B cell (primary cell): ENCODE measurements around the gene ZNF407. TPM values are rescaled to one million over a fixed set of nuclear protein-coding genes. Genes with fewer than 3 reads are reported as not detected.

ENCODE experiments used
- ATAC-seq: fragments of 200-7000 bp; cut with Tn5 transposase; one replicate; pipeline ENCODE4 v1.10.0; 2021; ENCODE audit warnings: low read depth, mild to moderate bottlenecking, moderate number of reproducible peaks, moderate library complexity
- CTCF ChIA-PET: fragments of 350-600 bp; sonication (Branson Sonifier 250); formaldehyde crosslinking; loops from one replicate; lab custom pipeline; 2021; ENCODE audit warnings: antibody characterized with exemption, inconsistent platforms; lab: Charles Lee
- POLR2A ChIA-PET: fragments of 350-600 bp; sonication (Branson Sonifier 250); formaldehyde crosslinking; loops from one replicate; lab custom pipeline; 2021; ENCODE audit warnings: antibody characterized with exemption; lab: Charles Lee
- DNase-seq: peaks from one replicate; pipeline ENCODE4 v3.0.0; 2013
- H2AFZ ChIP-seq: 2 replicates; pipeline ENCODE4 v1.6.1; 2012; ENCODE audit warnings: mild to moderate bottlenecking, low read depth, low read length; ENCODE audit not compliant: insufficient read depth, poor library complexity, severe bottlenecking
- H3K27ac ChIP-seq, 2 donors: 1 replicate in 1 of 2; 2 replicates in 1 of 2; pipeline ENCODE4 v1.5.1; 2012 to 2013; ENCODE audit warnings: low read length in 2 of 2, mild to moderate bottlenecking in 2 of 2, moderate library complexity in 1 of 2
- H3K27me3 ChIP-seq, 4 experiments: fragments of 200-600 bp in 1 of 4; sonication (generic) in 1 of 4; replicated peaks in 1 of 4; 1 replicate in 2 of 4; 2 replicates in 2 of 4; pipeline versions ENCODE4 v1.6.1 to v1.7.0; 2013 to 2016; ENCODE audit warnings: low read length in 3 of 4, mild to moderate bottlenecking in 2 of 4, mixed read lengths in 1 of 4, moderate library complexity in 1 of 4; ENCODE audit not compliant: insufficient read depth in 4 of 4, control insufficient read depth in 3 of 4; ENCODE audit errors: control extremely low read depth in 1 of 4
- H3K36me3 ChIP-seq, 2 experiments: replicated peaks in 1 of 2; 1 replicate in 1 of 2; 2 replicates in 1 of 2; pipeline versions ENCODE4 v1.6.1 to v1.7.1; 2013; ENCODE audit warnings: low read length in 1 of 2; ENCODE audit not compliant: insufficient read depth in 2 of 2, control insufficient read depth in 1 of 2; ENCODE audit errors: control extremely low read depth in 1 of 2, extremely low read depth in 1 of 2
- H3K4me1 ChIP-seq, 2 donors: fragments of 200-600 bp in 1 of 2; sonication (generic) in 1 of 2; 1 replicate in 1 of 2; 2 replicates in 1 of 2; pipeline versions ENCODE4 v1.5.1 to v1.6.1; 2013 to 2017; ENCODE audit warnings: low read length in 2 of 2; ENCODE audit not compliant: control insufficient read depth in 2 of 2, insufficient read depth in 2 of 2
- H3K4me2 ChIP-seq: replicated peaks from 2 replicates; pipeline ENCODE3; 2012; ENCODE audit warnings: mild to moderate bottlenecking, low read depth, low read length; ENCODE audit not compliant: poor library complexity, severe bottlenecking
- H3K4me3 ChIP-seq, 5 experiments: fragments of 200-600 bp in 1 of 5; sonication (generic) in 1 of 5; 1 replicate in 3 of 5; 2 replicates in 2 of 5; pipeline versions ENCODE4 v1.5.1 to v1.7.0; 2011 to 2016; ENCODE audit warnings: low read length in 4 of 5, mild to moderate bottlenecking in 4 of 5, low read depth in 2 of 5, control low read depth in 1 of 5, moderate library complexity in 1 of 5; ENCODE audit not compliant: insufficient read depth in 1 of 5; ENCODE audit errors: control extremely low read depth in 1 of 5, extremely low read depth in 1 of 5
- H3K79me2 ChIP-seq: fragments of 200-600 bp; sonication (generic); one replicate; pipeline ENCODE4 v1.6.0; 2016; ENCODE audit warnings: low read length; ENCODE audit not compliant: control insufficient read depth, insufficient read depth
- H3K9ac ChIP-seq: fragments of 200-600 bp; sonication (generic); 2 replicates; pipeline ENCODE4 v1.6.1; 2017; ENCODE audit warnings: mild to moderate bottlenecking, low read length, moderate library complexity
- H3K9me3 ChIP-seq, 3 donors: one replicate each; pipeline versions ENCODE4 v1.6.1 to v1.7.1; 2013; ENCODE audit warnings: low read length in 2 of 3; ENCODE audit not compliant: control insufficient read depth in 2 of 3, insufficient read depth in 1 of 3; ENCODE audit errors: control extremely low read depth in 1 of 3
- H4K20me1 ChIP-seq: 2 replicates; pipeline ENCODE4 v1.6.0; 2012; ENCODE audit warnings: mild to moderate bottlenecking, low read length; ENCODE audit not compliant: insufficient read depth, control insufficient read depth, poor library complexity, severe bottlenecking
- H3K27ac Mint-ChIP-seq: one replicate; pipeline ENCODE4 v1.8.0; 2021; ENCODE audit warnings: mixed read lengths
- H3K27me3 Mint-ChIP-seq: one replicate; pipeline ENCODE4 v1.8.0; 2021; ENCODE audit warnings: mixed read lengths
- H3K4me1 Mint-ChIP-seq: one replicate; pipeline ENCODE4 v1.8.0; 2021; ENCODE audit warnings: mixed read lengths
- H3K4me3 Mint-ChIP-seq: one replicate; pipeline ENCODE4 v1.8.0; 2021; ENCODE audit warnings: mixed read lengths
- H3K9me3 Mint-ChIP-seq: one replicate; pipeline ENCODE4 v1.8.0; 2022; ENCODE audit warnings: mixed read lengths; ENCODE audit not compliant: insufficient read depth
- EZH2 ChIP-seq: IDR thresholded peaks from 2 replicates; pipeline ENCODE4 v1.6.1; 2012; ENCODE audit warnings: borderline replicate concordance, low read depth, mild to moderate bottlenecking, moderate library complexity, low read length; ENCODE audit not compliant: insufficient read depth, poor library complexity, severe bottlenecking
- WGBS: methylation state at CpG from one replicate; pipeline ENCODE4 v1.1.5; 2013; ENCODE audit warnings: missing lambda C conversion rate; ENCODE audit not compliant: insufficient coverage; 5-methylcytosine and 5-hydroxymethylcytosine counted together
- intact Hi-C: fragments of 100-400 bp; cut with micrococcal nuclease; formaldehyde crosslinking; loops from one replicate; pipeline ENCODE4 v1.10.0; 2022
- polyA plus RNA-seq: library from polyadenylated mRNA; depleted of rRNA; stranded (reverse); fragments of >200 nt; gene quantifications from 2 replicates; pipeline ENCODE4 v1.2.3, GENCODE V29; 2012
- total RNA-seq, 2 donors: library from RNA; stranded (reverse); fragments of 120-200 nt in 1 of 2; gene quantifications; 1 replicate in 1 of 2; 2 replicates in 1 of 2; pipeline versions ENCODE4 v1.2.3 to v1.2.4, GENCODE V29; 2013 to 2022
- TF ChIP-seq, protein P1 (sequence below): fragments of 200-600 bp; IDR thresholded peaks from one replicate; pipeline ENCODE4 v1.8.0; 2022; ENCODE audit warnings: antibody characterized with exemption, mild to moderate bottlenecking

Gene ZNF407
- total and polyA plus RNA-seq, 2 donors (not counting 1 experiment from before 2014, with no cell fraction given): 4.5 to 37.1 TPM

- Histone ChIP-seq H3K4me3 (no peak overlapping the region), H3K27me3 (no peaks in the 10 kb centered on the region), H3K4me2 (no peak overlapping the region), H3K9ac (no peak overlapping the region), H3K79me2 (no peaks in the 10 kb centered on the region), H3K27ac (no peak overlapping the region), H2AFZ (no peak overlapping the region), H4K20me1 (no peaks in the 10 kb centered on the region), H3K4me1 (no peaks in the 10 kb centered on the region), H3K9me3 (no peaks in the 10 kb centered on the region), H3K36me3 (peaks cover 2 to 5% of the 10 kb centered on the region in 2 experiments)
- intact Hi-C loops: no loop called here
- no peak for ATAC-seq
- H3K4me3 Mint-ChIP-seq: no peak overlapping the region
- H3K4me1 Mint-ChIP-seq: no peaks in the 10 kb centered on the region
- no peaks in the 10 kb centered on the region for H3K27me3 Mint-ChIP-seq
- POLR2A ChIA-PET: no interaction called here
- H3K27ac Mint-ChIP-seq: no peak overlapping the region
- TF ChIP-seq, protein P1, sequence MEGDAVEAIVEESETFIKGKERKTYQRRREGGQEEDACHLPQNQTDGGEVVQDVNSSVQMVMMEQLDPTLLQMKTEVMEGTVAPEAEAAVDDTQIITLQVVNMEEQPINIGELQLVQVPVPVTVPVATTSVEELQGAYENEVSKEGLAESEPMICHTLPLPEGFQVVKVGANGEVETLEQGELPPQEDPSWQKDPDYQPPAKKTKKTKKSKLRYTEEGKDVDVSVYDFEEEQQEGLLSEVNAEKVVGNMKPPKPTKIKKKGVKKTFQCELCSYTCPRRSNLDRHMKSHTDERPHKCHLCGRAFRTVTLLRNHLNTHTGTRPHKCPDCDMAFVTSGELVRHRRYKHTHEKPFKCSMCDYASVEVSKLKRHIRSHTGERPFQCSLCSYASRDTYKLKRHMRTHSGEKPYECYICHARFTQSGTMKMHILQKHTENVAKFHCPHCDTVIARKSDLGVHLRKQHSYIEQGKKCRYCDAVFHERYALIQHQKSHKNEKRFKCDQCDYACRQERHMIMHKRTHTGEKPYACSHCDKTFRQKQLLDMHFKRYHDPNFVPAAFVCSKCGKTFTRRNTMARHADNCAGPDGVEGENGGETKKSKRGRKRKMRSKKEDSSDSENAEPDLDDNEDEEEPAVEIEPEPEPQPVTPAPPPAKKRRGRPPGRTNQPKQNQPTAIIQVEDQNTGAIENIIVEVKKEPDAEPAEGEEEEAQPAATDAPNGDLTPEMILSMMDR: no peak
- no peaks in the 10 kb centered on the region for H3K9me3 Mint-ChIP-seq
- CTCF ChIA-PET: no interaction called here
- 100% methylated on average over 7 of the region's 11 CpGs for WGBS
- DNase-seq: no peak
These were observed 294.5 kb downstream of the ZNF407 start for GRCh38 chr18:74892066-74892627.

GRCh38 chr18:74895686-74896085, 298.0 kb downstream of the ZNF407 start:
- no peaks in the 10 kb centered on the region for H3K9me3 ChIP-seq
- H3K9me3 Mint-ChIP-seq: no peaks in the 10 kb centered on the region
- H3K79me2 ChIP-seq: no peaks in the 10 kb centered on the region
- no peak overlapping the region for H3K27ac ChIP-seq
- H2AFZ ChIP-seq: no peak overlapping the region
- no CpG with 5 or more reads among the region's 1 CpG for WGBS
- no peak overlapping the region for H3K27ac Mint-ChIP-seq
- POLR2A ChIA-PET: no interaction called here
- TF ChIP-seq, protein P1: no peak
- no peak for TF ChIP-seq EZH2
- peaks cover 0 to 5% of the 10 kb centered on the region in 2 experiments for H3K36me3 ChIP-seq
- no peaks in the 10 kb centered on the region for H4K20me1 ChIP-seq
- no peaks in the 10 kb centered on the region for H3K27me3 ChIP-seq
- CTCF ChIA-PET: no interaction called here
- H3K4me1 ChIP-seq: no peaks in the 10 kb centered on the region
- DNase-seq: no peak
- H3K4me1 Mint-ChIP-seq: no peaks in the 10 kb centered on the region
- H3K4me2 ChIP-seq: no peak overlapping the region
- no peak overlapping the region for H3K4me3 Mint-ChIP-seq
- H3K9ac ChIP-seq: no peak overlapping the region
- intact Hi-C loops: loop anchor here (2.0 to 5.0 kb wide), 2 partner anchors 472 to 583 kb away; no protein-coding TSS in a partner anchor
- no peaks in the 10 kb centered on the region for H3K27me3 Mint-ChIP-seq
- ATAC-seq: no peak
- H3K4me3 ChIP-seq: no peak overlapping the region
